Ishikawa (cell line): Measurements from ENCODE around the gene GRIK4.

ENCODE experiments used
- CEBPB ChIP-seq: IDR thresholded peaks from 2 replicates; pipeline ENCODE4 v1.6.1; 2012
- CREB1 ChIP-seq: IDR thresholded peaks from 2 replicates; pipeline ENCODE4 v1.6.1; 2012; ENCODE audit warnings: low read depth
- EGR1 ChIP-seq: IDR thresholded peaks from 2 replicates; pipeline ENCODE4 v1.6.1; 2012
- EP300 ChIP-seq: IDR thresholded peaks from 2 replicates; pipeline ENCODE4 v1.6.1; 2012; ENCODE audit warnings: borderline replicate concordance
- FOXM1 ChIP-seq: IDR thresholded peaks from 2 replicates; pipeline ENCODE4 v1.6.1; 2012; ENCODE audit warnings: low read depth, borderline replicate concordance
- MAX ChIP-seq: IDR thresholded peaks from 2 replicates; pipeline ENCODE4 v1.6.1; 2012
- NFIC ChIP-seq: IDR thresholded peaks from 2 replicates; pipeline ENCODE4 v1.6.1; 2012
- RAD21 ChIP-seq: IDR thresholded peaks from 2 replicates; pipeline ENCODE4 v1.6.1; 2012; ENCODE audit warnings: low read depth
- REST ChIP-seq: IDR thresholded peaks from 2 replicates; pipeline ENCODE4 v1.6.1; 2012; ENCODE audit warnings: low read depth, mild to moderate bottlenecking
- TAF1 ChIP-seq: IDR thresholded peaks from 2 replicates; pipeline ENCODE4 v1.6.1; 2012; ENCODE audit warnings: low read depth, mild to moderate bottlenecking
- TCF12 ChIP-seq: IDR thresholded peaks from 2 replicates; pipeline ENCODE4 v1.6.1; 2012; ENCODE audit warnings: low read depth
- USF1 ChIP-seq: IDR thresholded peaks from 2 replicates; pipeline ENCODE4 v1.6.1; 2012
- YY1 ChIP-seq: IDR thresholded peaks from 2 replicates; pipeline ENCODE4 v1.6.1; 2012; ENCODE audit warnings: low read depth
- ZBTB7A ChIP-seq: IDR thresholded peaks from 2 replicates; pipeline ENCODE4 v1.6.1; 2012; ENCODE audit warnings: low read depth

GRCh38 chr11:120610111-120610510 lies 98.6 kb downstream of the GRIK4 start:
- TF ChIP-seq REST, result no peak
- no peak for TF ChIP-seq RAD21
- no peak for TF ChIP-seq CREB1
- no peak for TF ChIP-seq FOXM1
- TF ChIP-seq YY1, result no peak
- no peak for TF ChIP-seq USF1
- TF ChIP-seq TCF12, result no peak
- TF ChIP-seq CEBPB, result no peak
- TF ChIP-seq TAF1, result no peak
- no peak for TF ChIP-seq EP300
- no peak for TF ChIP-seq MAX
- TF ChIP-seq ZBTB7A, result no peak
- no peak for TF ChIP-seq NFIC
- TF ChIP-seq EGR1, result no peak
